ENCODE data around the gene CLEC10A.

GRCh38 chr17:7039832-7040231 lies 40.2 kb downstream of the CLEC10A start:
- TF ChIP-seq CTCF (IDR thresholded peaks at IDR 0.05) = no peak
- TF ChIP-seq POLR2A (IDR thresholded peaks at IDR 0.05) = no peak

Measured in thyroid gland (tissue), 4 donors.